ENCODE results near the gene FMN1.
A peak's percentile ranks its signal among the peaks of the same experiment; 100 is the strongest.

The FMN1 gene

DNA sequence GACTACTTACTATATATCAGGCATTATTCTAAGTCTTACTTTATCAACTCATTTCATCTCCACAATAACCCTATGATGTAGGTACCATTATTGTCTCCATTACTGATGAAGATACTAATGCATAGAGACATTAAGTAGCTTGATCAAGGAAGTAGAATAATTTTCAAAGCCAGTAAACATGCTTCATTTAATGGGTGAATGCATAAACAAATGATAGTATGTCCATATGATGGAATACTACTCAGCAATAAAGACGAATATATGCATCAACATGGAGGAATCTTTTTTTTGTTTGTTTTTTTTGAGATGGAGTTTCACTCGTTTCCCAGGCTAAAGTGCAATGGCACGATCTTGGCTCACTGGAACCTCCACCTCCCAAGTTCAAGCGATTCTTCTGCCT is 184.9 kb downstream of the FMN1 start:
- DNase-seq (ENCODE audit: low spot score): no peak

DNA sequence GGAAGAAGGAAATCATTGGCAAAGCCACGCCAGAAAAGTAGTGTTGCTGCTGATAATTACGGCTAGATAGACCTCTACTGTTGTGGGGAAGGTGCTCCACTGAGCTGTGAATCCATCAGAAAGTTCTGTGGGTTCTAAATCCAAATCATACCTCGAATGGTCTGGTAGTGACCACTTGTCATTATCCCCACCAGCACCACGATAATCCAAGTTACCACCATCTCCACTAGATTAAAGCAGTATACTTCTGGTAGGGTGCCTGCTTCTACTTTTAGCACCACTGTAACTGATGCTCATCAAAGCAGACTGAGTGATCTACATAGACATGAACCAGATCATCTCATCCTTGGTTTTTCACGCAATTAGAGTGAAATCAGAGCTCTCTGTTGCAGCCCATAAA is 185.5 kb downstream of the FMN1 start:
- DNase-seq (ENCODE audit: low spot score): no peak

DNA sequence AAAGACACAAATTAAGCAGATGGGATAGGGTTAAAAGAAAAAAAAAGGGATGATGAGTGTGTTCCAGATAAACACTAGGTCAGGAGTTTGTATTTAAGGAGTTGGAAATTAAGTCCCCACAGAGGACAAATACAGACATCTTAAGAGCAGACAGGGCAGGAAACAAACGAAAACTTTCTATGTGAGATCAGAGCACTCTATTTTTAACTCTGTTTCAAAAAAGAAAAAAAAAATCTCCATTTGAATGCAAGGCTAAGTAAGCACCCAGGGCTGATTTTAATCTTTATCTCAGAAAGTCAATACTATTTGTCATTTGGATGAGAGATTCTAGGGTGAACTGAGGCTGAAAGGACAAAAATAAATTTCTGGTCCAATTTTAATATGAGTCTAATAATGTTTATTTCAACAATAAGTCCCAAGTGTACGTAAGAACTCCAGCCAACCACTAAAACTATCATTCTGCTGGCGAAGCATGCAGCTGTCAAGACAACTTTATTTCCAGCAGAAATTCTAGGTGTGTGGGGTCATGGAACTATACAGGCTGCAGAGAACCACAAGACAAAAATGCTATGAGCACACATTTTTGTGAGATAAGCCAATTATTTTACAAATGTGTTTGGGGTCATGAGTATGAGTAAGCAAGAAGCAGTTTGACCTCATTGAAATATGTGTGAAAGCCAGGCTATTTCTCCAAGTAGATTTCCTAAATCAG is 186.1 kb downstream of the FMN1 start:
- peak; percentile 16 for DNase-seq (ENCODE audit: low spot score)

DNA sequence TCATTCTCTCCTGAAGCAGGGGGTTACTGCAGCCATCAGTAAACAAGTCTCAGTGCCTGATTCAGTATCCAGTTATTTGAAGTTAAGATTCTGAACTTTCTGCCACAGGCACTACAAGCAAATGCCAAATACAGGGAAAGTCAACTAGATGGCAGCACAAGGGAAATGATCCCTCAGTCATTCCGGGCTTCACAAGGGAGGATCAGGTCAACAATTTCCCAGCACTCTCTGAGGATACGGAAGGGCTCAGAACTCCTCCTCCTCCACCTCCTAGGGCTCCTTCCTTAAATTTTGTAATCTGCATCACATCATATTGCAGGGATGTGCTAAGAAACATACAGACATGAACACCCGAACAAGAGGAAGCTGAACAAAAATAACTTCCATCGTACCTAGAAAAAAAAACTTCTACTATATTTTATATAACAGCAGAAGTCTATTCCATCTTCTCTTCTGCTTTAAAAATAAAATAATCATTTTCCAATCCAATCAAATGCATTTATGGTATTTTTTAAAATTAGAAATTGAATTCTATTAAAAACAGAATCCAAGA is 187.1 kb downstream of the FMN1 start:
- DNase-seq (ENCODE audit: low spot score): peak; percentile 31

DNA sequence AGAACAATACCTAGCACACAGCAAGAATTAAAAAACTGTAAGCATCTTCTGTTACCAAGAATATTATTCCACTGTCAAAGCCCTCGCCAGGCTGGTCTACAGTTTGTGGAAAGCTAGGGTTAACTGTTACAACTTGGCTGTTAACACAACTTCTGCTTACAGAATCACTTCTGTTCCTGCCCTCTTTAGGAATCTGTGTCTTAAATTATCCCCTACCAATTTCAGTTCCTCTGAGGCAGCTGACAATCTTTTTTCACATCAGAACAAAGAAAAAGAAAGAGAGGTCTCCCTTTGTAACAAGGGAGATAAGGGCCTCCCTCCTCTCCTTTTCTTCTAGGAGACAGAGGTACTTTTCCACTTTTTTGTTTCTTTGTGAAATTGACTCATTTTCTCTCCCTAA is 188.9 kb downstream of the FMN1 start:
- DNase-seq (ENCODE audit: low spot score): no peak

DNA sequence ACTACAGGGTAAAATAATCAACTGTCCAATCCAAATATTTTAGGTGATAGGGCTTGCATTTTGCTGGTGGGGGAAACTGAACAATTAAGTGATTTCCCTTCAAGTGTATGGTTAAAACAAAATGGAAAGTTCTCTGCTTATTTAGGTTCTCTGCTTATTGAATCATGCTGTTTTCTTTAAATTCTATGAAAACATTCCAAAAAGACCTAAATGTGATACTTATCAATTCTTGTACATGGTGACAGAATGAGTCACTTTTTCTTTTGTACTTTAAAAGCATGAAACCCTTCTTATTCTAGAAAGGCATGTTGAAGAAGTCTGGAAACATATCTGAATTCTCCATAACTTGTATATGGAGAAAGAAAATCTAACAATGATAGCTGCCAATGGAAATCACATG is 192.6 kb downstream of the FMN1 start:
- DNase-seq (ENCODE audit: low spot score): no peak

DNA sequence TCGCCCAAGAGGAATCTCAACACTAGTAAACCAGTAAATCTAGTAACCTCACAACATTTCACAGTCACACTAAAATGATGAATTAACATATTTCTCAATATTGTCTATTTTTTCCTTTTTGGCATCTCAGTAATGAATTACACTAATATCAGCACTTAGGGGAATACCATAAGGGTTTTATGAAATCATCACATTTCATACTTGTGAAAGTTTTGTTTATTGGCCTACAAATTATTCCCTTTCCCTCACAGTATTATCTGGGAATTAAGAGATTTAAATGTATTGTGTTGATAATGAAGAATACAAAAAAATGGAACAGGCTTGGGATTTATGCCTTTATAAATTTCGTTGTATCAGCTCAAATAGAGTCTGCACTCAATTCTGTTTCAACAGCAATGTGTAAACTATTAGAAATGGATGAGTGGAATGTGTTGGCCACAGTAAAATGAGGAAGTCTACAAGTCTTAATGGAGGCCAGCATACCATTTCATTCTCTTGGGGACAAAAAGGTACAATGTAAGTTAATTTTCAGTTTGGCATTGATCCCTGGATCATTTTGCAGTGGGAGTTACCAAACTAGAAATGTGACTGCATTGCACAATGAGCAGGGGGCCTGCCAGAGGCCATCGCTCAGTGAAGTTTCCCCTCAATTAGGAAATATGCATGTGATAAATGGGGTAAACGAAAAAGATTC is 195.4 kb downstream of the FMN1 start:
- DNase-seq (ENCODE audit: low spot score): no peak

DNA sequence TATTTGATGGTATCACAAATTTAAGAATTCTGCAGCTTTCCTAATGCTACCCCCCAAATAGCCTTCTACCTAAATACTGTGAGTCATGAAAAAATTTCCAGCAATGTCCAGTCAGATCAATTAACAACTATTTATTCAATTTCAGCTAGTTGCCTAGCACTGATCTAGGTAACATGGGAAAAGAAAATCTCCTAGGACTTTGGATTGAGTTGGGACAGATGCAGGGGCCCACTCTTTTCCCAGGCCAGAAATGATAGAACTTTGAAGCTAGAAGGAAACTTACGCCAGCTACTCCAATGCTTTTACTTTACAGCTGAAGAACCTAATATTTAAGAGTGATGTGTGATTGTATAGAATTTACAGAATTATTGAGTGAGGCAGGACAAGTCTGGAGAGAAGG is 196.3 kb downstream of the FMN1 start:
- DNase-seq (ENCODE audit: low spot score): no peak

DNA sequence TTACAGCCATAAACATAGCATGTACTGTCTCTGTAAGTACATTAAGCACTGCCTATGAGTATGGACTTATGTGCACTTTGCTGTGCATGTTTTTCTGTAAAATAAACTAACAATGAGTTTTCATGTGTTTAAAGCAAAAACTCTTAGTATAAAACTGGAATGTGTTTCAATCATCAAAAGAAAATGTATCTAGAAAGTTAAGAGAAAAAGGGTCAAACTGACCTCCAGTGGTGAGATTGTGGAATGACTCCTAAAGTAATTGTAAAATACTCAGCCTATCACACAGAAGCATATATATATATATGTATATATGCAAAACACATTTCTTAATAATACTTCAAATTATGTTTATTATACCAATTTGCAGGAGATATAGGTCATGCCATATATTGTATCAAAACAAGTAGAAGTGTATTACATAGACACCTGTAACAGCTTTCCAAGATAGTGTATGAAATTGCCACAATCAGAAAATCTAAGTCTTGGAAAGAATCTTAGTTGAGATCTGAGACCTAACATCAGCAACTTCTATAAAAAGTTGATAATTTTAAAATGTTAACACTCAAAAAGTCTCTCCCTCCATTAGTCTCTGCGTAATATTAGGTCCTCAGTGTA is 199.6 kb downstream of the FMN1 start:
- no peak for DNase-seq (ENCODE audit: low spot score)

DNA sequence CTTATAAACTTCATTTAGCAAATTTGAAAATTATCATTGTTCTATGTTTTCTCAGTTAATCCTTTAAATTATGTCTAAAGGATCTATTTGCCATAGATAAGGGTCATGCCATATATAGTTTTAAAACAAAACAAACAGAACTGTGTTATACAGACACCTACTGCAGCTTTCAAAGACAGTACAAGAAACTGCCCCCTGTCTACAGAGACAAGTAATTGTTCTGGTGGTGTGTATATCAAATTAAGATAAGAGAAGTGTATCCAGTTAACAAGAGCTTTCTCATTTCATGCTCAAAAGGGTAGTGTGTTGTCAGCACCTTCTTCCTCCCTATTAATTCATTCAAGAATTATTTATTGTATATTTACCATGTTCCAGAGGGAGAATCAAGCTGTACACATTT is 201.2 kb downstream of the FMN1 start:
- no peak for DNase-seq (ENCODE audit: low spot score)

DNA sequence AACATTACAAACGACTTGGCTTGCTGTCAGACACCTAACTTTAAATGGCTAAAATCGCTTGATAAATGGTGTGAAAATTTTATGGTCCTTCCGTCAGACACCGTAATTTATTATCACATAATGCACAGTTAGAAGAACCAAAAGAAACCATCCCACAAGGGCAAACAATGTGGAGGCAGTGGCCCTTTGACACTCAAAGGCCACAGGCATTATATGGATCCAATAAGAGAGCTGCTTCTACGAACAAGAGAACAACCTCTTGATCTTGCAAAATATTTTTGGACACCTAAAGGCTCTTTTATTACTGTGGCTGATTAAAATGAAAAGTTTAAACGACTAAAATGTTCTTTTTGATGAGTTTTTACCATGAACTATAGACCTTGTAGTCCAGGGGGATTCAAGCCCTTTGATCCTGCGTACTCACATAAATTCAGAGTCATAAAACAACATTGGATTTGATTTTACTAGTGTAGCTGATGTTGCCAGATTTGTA is 202.8 kb downstream of the FMN1 start:
- DNase-seq (ENCODE audit: low spot score): no peak

DNA sequence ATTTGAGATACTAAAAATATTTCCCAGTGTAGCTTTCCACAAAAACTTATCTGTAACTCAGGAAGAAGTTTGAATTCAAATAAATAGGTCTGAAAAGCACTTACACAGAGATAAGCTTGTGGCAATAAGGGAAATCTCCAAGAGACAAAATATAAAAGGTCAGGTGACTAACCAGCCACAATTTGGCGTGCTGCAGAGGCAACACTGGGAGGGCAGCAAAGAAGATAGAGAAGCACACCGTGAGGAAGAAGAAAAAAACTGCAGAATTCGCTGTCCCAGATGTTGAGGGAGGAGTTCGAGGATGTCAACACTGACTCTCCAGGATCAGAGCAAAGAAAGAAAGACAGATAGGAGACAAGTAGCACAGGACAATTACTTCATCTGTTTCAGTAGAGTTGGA is 204.4 kb downstream of the FMN1 start:
- DNase-seq (ENCODE audit: low spot score): no peak

DNA sequence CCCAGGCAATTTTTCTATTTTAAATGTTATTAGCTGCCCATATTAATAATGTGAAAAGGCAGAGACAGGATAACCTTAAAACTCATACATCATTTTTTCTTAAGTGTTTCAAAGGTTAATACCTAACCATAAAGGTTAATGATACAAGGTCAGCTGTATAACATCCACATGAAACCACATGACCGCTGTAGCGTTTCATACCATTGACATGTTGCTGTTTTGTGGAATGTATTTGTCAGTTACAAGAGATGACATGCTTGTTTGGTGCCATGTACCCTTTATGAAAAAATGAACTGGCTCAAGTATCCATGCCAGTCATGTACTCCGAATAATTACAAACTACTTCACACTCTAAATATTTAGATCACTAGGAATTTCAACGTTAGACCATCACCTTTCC is 207.4 kb downstream of the FMN1 start:
- no peak for DNase-seq (ENCODE audit: low spot score)

DNA sequence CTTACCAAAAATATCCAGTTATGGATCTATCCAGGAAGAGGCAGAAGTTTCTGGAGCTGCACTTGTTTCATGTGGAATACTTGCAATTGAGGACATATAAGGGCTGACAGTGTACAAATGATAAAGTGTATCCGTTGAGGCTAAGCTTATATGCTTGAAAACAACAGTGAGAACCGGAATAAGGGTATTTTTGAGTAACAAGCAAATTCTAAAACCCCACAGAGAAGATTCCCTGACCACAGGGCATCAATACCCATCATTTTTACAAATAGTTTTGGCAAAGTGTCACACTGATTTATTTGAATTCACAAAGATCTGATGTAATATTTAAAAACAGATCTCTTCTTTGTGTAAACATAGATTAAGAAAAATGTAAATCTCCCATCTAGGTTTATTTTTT is 208.4 kb downstream of the FMN1 start:
- no peak for DNase-seq (ENCODE audit: low spot score)

DNA sequence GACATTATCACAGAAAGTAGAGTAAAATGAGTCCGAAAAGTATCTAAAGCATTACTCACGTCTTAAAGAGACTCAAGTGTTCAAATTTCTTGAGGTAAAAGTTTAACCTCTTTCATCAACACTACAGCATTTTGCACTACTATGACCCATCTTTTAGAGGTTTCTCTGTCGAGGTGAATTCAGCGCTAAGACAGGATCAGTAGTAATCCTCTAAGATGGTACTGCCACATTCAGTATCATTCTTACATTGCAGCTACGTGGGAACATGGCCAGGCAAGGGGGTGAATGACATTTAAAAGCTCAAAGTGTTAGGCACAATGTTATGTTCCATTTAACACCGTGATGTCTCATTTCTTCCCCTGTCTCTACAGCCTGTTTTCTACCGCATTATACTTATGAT is 210.8 kb downstream of the FMN1 start:
- DNase-seq (ENCODE audit: low spot score): no peak

DNA sequence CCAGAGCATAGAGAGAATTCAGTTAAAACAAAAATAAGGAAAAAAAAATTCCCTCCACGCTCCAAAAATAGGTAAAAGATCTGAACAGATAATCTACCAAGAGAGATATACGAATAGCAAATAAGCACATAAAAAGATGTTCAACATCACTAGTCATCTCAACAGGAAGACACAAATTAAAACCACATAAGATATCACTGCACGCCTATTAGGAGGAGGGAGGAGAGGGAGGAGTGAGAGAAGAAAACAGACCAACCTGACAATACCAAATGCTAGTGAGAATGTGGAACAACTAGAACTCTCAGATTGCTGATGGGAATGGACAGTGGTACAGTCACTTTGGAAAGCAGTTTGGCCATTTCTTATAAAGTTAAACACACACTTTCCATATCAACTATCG is 212.5 kb downstream of the FMN1 start:
- no peak for DNase-seq (ENCODE audit: low spot score)

DNA sequence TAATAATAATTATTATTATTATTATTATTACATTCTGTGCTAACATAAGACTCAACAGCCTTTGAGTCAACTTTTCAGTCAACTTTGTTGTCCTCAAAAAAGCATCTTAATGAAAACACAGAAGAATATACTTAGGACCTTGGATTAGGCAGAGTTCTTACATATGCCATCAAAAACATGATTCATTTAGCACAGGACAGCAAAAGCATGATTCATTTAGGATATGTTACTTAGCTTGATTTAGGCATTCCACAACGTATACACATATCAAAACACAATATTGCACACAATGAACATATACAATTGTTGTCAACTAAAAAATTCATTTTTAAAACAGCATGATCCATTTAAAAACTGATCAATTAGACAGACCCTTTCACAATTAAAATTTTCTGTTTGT is 213.0 kb downstream of the FMN1 start:
- no peak for DNase-seq (ENCODE audit: low spot score)

DNA sequence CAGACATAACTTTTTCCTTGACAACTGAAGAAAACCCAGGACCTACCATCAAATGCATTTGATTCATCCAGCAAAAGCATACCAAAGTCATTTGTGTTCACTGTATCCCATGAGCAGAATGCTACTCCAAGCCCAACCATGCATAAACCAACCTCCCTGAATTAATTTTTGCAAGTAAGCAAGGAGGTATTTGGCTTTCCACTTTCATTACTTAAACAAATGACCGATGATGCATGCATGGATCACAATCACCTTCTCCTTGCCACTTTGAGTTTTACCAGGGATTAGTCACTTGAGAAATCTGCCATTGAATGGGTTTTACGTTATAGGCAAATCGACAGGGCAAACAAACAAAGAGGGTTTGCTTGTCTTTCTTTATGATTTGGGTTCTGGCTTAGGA is 214.8 kb downstream of the FMN1 start:
- peak; percentile 49 for DNase-seq (ENCODE audit: low spot score)

DNA sequence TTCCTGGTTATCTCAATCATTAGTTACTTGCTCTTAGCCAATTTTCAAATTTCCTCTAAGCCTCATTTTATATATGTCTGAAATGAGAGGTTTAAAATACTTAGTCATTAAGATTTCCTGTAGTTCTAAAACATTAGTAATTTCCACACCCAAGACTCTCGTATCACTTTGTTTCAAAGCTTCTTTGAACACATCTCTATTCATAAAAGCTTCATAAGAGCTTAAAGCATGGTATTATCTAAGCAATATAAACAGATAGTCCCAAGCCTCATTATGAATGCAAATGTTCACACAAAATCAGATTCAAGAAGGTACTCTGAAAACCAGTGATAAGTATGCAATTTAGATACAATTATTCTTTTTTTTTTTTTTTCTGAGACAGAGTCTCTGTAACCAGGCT is 217.0 kb downstream of the FMN1 start:
- no peak for DNase-seq (ENCODE audit: low spot score)

DNA sequence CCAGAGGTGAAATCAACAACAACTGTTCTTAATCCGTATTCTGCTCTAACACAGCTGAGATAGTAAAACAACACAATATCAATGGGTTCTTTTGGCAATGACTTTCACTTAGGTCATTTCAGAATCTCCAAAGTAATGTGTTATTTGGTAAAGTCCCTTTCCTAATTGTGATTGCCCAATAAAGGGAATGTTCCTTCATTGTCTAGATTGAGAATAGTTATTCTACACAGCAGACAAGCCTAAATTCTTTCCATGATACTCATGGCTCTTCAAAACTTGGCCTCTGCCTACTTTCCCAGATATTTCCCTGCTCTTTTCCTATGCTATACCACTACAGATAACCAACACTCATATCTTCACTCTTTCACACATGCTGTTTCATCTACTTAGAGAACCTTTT is 219.8 kb downstream of the FMN1 start:
- no peak for DNase-seq (ENCODE audit: low spot score)

DNA sequence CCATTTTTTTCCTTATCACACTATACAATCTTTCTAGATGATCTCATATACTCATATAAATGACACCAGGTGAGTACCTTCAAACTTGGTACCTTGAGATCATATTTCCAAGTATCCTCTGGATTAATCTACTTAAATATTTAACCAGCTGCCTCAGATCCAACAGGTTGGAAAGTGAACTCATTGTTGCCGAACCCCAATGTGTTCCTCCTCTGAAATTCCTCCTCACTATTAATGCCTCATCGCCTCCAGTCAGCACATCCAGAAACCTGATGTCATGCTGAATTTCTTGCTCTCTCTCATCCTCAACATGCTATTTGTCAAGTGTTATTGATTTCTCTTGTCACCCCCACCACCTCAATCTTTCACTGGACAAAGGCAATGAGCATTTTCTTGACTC is 221.8 kb downstream of the FMN1 start:
- no peak for DNase-seq (ENCODE audit: low spot score)

DNA sequence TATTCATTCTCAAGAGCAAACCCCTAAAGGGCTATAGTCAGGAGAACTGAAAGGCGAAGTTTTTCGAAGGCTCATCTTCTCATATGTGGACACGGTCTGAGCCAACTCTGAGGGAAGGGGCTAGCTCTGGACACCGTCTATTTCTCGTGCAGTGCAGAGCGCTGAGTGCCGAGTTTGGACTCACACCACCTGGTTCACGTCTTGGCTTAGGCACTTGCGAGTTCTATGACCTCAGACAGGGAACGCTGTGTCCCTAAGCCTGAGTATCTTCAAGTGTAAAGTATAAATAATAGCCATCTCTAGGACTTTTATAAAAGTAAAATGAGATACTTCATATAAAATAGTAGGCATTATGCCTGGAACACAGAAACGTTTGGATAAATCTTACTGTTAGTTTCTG is 223.7 kb downstream of the FMN1 start:
- DNase-seq (ENCODE audit: low spot score): no peak

DNA sequence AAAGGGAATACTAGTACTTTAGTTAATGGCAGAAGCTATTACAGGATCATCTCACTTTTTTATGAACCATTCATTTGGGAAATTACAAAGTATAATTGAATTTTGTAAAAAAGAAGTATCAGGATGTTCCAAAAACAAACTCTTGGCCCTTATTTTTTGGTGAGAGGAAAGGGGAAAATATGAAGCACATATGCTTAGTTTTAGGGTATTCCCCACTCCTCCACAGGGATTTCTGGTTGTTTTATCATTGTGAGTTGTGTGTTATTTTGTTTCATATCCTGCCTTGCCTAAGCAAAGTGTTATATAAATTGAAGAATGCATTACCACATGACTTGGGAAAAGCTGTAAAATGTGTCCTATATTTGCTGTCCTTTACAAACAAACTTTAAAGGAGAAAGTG is 227.0 kb downstream of the FMN1 start:
- DNase-seq (ENCODE audit: low spot score): no peak

Measured in hepatic stellate cell (primary cell).